K562 (cell line): ENCODE results near the gene VSNL1. TPM values are rescaled to one million over a fixed set of nuclear protein-coding genes. Genes with fewer than 3 reads are reported as not detected.

Source experiments
- ATAC-seq: fragments of 200-7000 bp; cut with Tn5 transposase; 3 replicates; pipeline ENCODE4 v1.9.1; 2020; ENCODE audit warnings: moderate library complexity
- BruUV-seq: library from RNA; stranded (reverse); fragments of 400-500 nt; replicated peaks from 2 replicates; lab custom pipeline; 2021; lab: Mats Ljungman, UMichigan
- CTCF ChIA-PET: fragments of 300-600 bp; formaldehyde crosslinking; extraction: SDS; loops from one replicate; lab custom pipeline; 2021; ENCODE audit warnings: low intra/inter-chr PET ratio; lab: Yijun Ruan, JAX
- POLR2A ChIA-PET: fragments of 300-600, 350-650 bp; sonication (Branson Sonifier 250); formaldehyde crosslinking; extraction: SDS; loops from one replicate; lab custom pipeline; 2021; ENCODE audit warnings: antibody characterized with exemption, inconsistent platforms; lab: Yijun Ruan, JAX
- DNase-seq, 4 experiments: peaks; one replicate each; pipeline versions ENCODE4 v3.0.0 to v3.0.0-alpha.2; 2011 to 2018; ENCODE audit warnings: low spot score in 3 of 4, mixed read lengths in 3 of 4; ENCODE audit errors: extremely low read depth in 1 of 4
- FAIRE-seq: peaks from 2 replicates; lab custom pipeline; 2011; peaks lifted over from hg19 to GRCh38; lab: Jason Lieb, UNC
- H2AFZ ChIP-seq: 2 replicates; pipeline ENCODE4 v1.6.0; 2011; ENCODE audit warnings: low read depth, low read length, control low read depth, inconsistent platforms
- H3K27ac ChIP-seq: fragments of 200-600 bp; 3 replicates; pipeline ENCODE4 v1.8.0; 2011; ENCODE audit warnings: low read depth, mild to moderate bottlenecking, control low read depth, inconsistent platforms, low read length, moderate library complexity, mixed read lengths; ENCODE audit errors: extremely low read depth
- H3K27me3 ChIP-seq, 2 experiments: fragments of 300-600 bp in 1 of 2; 2 replicates in 1 of 2; 3 replicates in 1 of 2; pipeline versions ENCODE4 v1.6.0 to v1.8.0; 2011; ENCODE audit warnings: inconsistent platforms in 2 of 2, low read length in 2 of 2, mild to moderate bottlenecking in 1 of 2, mixed read lengths in 1 of 2, moderate library complexity in 1 of 2; ENCODE audit not compliant: control insufficient read depth in 2 of 2, insufficient read depth in 2 of 2
- H3K36me3 ChIP-seq: fragments of 300-600 bp; 3 replicates; pipeline ENCODE4 v1.8.0; 2011; ENCODE audit warnings: mild to moderate bottlenecking, low read length, inconsistent platforms; ENCODE audit not compliant: control insufficient read depth, insufficient read depth
- H3K4me1 ChIP-seq, 2 experiments: fragments of 200-600 bp in 1 of 2; replicated peaks in 1 of 2; 2 replicates in 1 of 2; 3 replicates in 1 of 2; pipeline versions ENCODE4 v1.5.1 to v1.8.0; 2011; ENCODE audit warnings: inconsistent platforms in 2 of 2, low read length in 2 of 2, mild to moderate bottlenecking in 1 of 2, mixed read lengths in 1 of 2, moderate library complexity in 1 of 2; ENCODE audit not compliant: control insufficient read depth in 2 of 2, insufficient read depth in 2 of 2
- H3K4me2 ChIP-seq: 2 replicates; pipeline ENCODE4 v1.6.1; 2011; ENCODE audit warnings: low read length, control low read depth, inconsistent platforms, mixed read lengths; ENCODE audit not compliant: insufficient read depth
- H3K4me3 ChIP-seq: fragments of 200-600 bp; sonication (generic), shearing (Covaris generic); 2 replicates; pipeline ENCODE4 v1.5.1; 2016; ENCODE audit warnings: control low read depth, inconsistent platforms
- H3K79me2 ChIP-seq: fragments of 200-600 bp; 3 replicates; pipeline ENCODE4 v1.8.0; 2011; ENCODE audit warnings: low read length, inconsistent platforms; ENCODE audit not compliant: control insufficient read depth, insufficient read depth
- H3K9ac ChIP-seq, 2 experiments: 2 replicates each; pipeline versions ENCODE4 v1.6.0 to v1.6.1; 2011; ENCODE audit warnings: low read depth in 2 of 2, low read length in 2 of 2, control low read depth in 1 of 2, inconsistent platforms in 1 of 2, mild to moderate bottlenecking in 1 of 2, mixed read lengths in 1 of 2; ENCODE audit not compliant: insufficient read depth in 1 of 2
- H3K9me1 ChIP-seq: one replicate; pipeline ENCODE4 v1.6.0; 2011; ENCODE audit warnings: inconsistent platforms, mild to moderate bottlenecking, low read length, moderate library complexity; ENCODE audit not compliant: control insufficient read depth, insufficient read depth
- H3K9me3 ChIP-seq: replicated peaks from 2 replicates; pipeline ENCODE4 v1.5.1; 2011; ENCODE audit warnings: low read depth, low read length, inconsistent platforms; ENCODE audit not compliant: control insufficient read depth, insufficient read depth
- H4K20me1 ChIP-seq: replicated peaks from 2 replicates; pipeline ENCODE4 v1.6.1; 2011; ENCODE audit warnings: low read length, inconsistent platforms, mixed read lengths; ENCODE audit not compliant: control insufficient read depth, insufficient read depth
- BRCA1 ChIP-seq, 2 experiments: fragments of 450-650 bp in 1 of 2; sonication (generic) in 1 of 2; formaldehyde crosslinking in 1 of 2; IDR thresholded peaks; 2 replicates each; pipeline versions ENCODE4 v1.5.0 to v1.6.1; 2017 to 2020; ENCODE audit warnings: mild to moderate bottlenecking in 1 of 2, missing genetic modification reagents in 1 of 2
- HCFC1 ChIP-seq: IDR thresholded peaks from 2 replicates; pipeline ENCODE4 v1.6.1; 2012; ENCODE audit warnings: low read depth, low read length, improper control_type of control experiment
- IFI16 ChIP-seq: fragments of 250-450 bp; sonication (Bioruptor Pico); IDR thresholded peaks from 2 replicates; pipeline ENCODE4 v2.1.2; 2022; ENCODE audit warnings: mild to moderate bottlenecking, inconsistent platforms
- KAT8 ChIP-seq: fragments of 450-650 bp; IDR thresholded peaks from 2 replicates; pipeline ENCODE4 v1.6.1; 2016; ENCODE audit warnings: low read depth, mild to moderate bottlenecking
- XRCC4 ChIP-seq: IDR thresholded peaks from one replicate; pipeline ENCODE4 v1.6.1; 2011; ENCODE audit not compliant: insufficient read depth, insufficient read length; ENCODE audit errors: extremely low read depth
- ZC3H11A ChIP-seq: IDR thresholded peaks from 2 replicates; pipeline ENCODE4 v1.6.1; 2012; ENCODE audit warnings: low read depth, low read length, improper control_type of control experiment
- ZNF778 ChIP-seq: fragments of 450-650 bp; formaldehyde crosslinking; IDR thresholded peaks from 2 replicates; pipeline ENCODE4 v1.4.0; 2020; ENCODE audit warnings: mild to moderate bottlenecking, moderate library complexity
- WGBS: fragments of 100-300 bp; shearing (Covaris generic); methylation state at CpG from one replicate; pipeline ENCODE4 v1.1.6; 2016; ENCODE audit warnings: low coverage, mixed read lengths; ENCODE audit not compliant: insufficient coverage; ENCODE audit errors: missing lambda C conversion rate; 5-methylcytosine and 5-hydroxymethylcytosine counted together
- in situ Hi-C: fragments of 300-500 bp; cut with MboI; formaldehyde crosslinking; loops from 4 replicates; pipeline ENCODE4 v1.15.0; 2018; ENCODE audit warnings: inconsistent platforms, mixed read lengths
- intact Hi-C: fragments of 100-400 bp; cut with micrococcal nuclease; formaldehyde crosslinking; loops from 2 replicates; pipeline ENCODE4 v1.14.2; 2022
- polyA plus RNA-seq, 8 experiments: library from polyadenylated mRNA; depleted of rRNA in 4 of 8; stranded (reverse) in 5 of 8; unstranded in 3 of 8; fragments of >200 nt; fragmentation: Nextera tagmentation in 2 of 8; fragmentation: Illumina TruSeq in 1 of 8; extraction: Ambion mirVana in 2 of 8; extraction: Trizol in 1 of 8; gene quantifications; 2 replicates each; pipeline versions ENCODE4 v1.2.1 to v1.2.3, GENCODE V29; 2011 to 2014; ENCODE audit warnings: inconsistent platforms in 1 of 8, missing spikeins in 1 of 8
- total RNA-seq, 7 experiments: library from RNA; depleted of rRNA in 6 of 7; stranded (reverse); fragments of >200 nt in 6 of 7; fragmentation: Illumina TruSeq in 2 of 7; extraction: Trizol in 2 of 7; gene quantifications; 2 replicates each; pipeline versions ENCODE4 v1.2.1 to v1.2.3, GENCODE V29; 2011 to 2021; ENCODE audit warnings: low replicate concordance in 1 of 7
- TF ChIP-seq, protein P1 (sequence below): fragments of 450-650 bp; IDR thresholded peaks from 2 replicates; pipeline ENCODE4 v1.6.1; 2016; ENCODE audit warnings: mild to moderate bottlenecking
- TF ChIP-seq, protein P2 (sequence below), 2 experiments: fragments of 450-650 bp; IDR thresholded peaks; 2 replicates each; pipeline ENCODE4 v1.6.1; 2018; ENCODE audit warnings: mild to moderate bottlenecking in 2 of 2, low read depth in 1 of 2; ENCODE audit not compliant: partially characterized antibody in 2 of 2
- TF ChIP-seq, protein P3 (sequence below): IDR thresholded peaks from 3 replicates; pipeline ENCODE4 v1.6.1; 2011; ENCODE audit warnings: borderline replicate concordance, mild to moderate bottlenecking, moderate library complexity; ENCODE audit not compliant: insufficient read length; ENCODE audit errors: extremely low read depth
- TF ChIP-seq, protein P4 (sequence below): fragments of 450-650 bp; formaldehyde crosslinking; IDR thresholded peaks from 2 replicates; pipeline ENCODE4 v1.4.0; 2020; ENCODE audit warnings: mild to moderate bottlenecking, moderate library complexity

The VSNL1 gene
- total and polyA plus RNA-seq, 9 of the 15 experiments (the other 6 are each of a cell fraction or from before 2014, with no cell fraction given): 0.20 TPM; not detected in 8

DNA sequence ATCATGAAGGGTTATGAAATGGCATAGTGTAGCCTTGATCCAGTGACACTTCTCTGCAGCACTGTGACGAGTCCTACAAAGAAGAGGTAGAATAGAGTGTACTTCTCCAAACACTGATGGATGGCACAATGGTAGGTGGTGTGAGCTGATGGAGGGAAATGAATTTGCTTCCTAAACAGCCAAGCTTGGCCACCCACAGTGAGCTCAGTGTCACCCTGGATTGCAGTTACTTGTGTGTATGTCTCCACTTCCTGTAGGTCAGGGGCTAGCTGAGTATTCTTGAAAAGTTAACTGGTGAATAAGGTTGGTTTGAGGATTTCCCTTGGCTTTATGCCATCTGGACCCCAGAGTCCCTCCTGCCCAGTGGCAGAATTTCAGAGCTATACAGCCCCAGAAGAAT lies 75.9 kb downstream of the VSNL1 start:
- ATAC-seq: no peak
- Histone ChIP-seq H2AFZ (no peak overlapping the region), H4K20me1 (no peaks in the 10 kb centered on the region), H3K4me1 (no peaks in the 10 kb centered on the region), H3K27me3 (peaks cover 8 to 21% of the 10 kb centered on the region in 2 experiments; a peak in 4 of 5 replicates), H3K4me3 (no peak overlapping the region), H3K79me2 (no peaks in the 10 kb centered on the region), H3K27ac (no peak overlapping the region), H3K9ac (no peak overlapping the region), H3K9me1 (no peaks in the 10 kb centered on the region), H3K4me2 (no peak overlapping the region), H3K36me3 (no peaks in the 10 kb centered on the region), H3K9me3 (no peaks in the 10 kb centered on the region)
- 0% methylated on average over 1 of the region's 1 CpG for WGBS
- in situ Hi-C loops (no loop called here), intact Hi-C loops (no loop called here)
- no TSS peak for BruUV-seq
- POLR2A ChIA-PET: no interaction called here
- FAIRE-seq: no peak
- no peak for DNase-seq
- CTCF ChIA-PET: no interaction called here
- no peak for TF ChIP-seq BRCA1 (IDR thresholded peaks at IDR 0.05)
- no peak for TF ChIP-seq BRCA1 (CRISPR knock-in tag; IDR thresholded peaks at IDR 0.05)
- no peak for TF ChIP-seq HCFC1
- no peak for TF ChIP-seq IFI16 (CRISPR knock-in tag)
- no peak for TF ChIP-seq ZNF778 (CRISPR knock-in tag)
- TF ChIP-seq, protein P1, sequence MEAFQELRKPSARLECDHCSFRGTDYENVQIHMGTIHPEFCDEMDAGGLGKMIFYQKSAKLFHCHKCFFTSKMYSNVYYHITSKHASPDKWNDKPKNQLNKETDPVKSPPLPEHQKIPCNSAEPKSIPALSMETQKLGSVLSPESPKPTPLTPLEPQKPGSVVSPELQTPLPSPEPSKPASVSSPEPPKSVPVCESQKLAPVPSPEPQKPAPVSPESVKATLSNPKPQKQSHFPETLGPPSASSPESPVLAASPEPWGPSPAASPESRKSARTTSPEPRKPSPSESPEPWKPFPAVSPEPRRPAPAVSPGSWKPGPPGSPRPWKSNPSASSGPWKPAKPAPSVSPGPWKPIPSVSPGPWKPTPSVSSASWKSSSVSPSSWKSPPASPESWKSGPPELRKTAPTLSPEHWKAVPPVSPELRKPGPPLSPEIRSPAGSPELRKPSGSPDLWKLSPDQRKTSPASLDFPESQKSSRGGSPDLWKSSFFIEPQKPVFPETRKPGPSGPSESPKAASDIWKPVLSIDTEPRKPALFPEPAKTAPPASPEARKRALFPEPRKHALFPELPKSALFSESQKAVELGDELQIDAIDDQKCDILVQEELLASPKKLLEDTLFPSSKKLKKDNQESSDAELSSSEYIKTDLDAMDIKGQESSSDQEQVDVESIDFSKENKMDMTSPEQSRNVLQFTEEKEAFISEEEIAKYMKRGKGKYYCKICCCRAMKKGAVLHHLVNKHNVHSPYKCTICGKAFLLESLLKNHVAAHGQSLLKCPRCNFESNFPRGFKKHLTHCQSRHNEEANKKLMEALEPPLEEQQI: no peak
- no peak for TF ChIP-seq ZC3H11A
- no peak for TF ChIP-seq KAT8
- TF ChIP-seq, protein P2, sequence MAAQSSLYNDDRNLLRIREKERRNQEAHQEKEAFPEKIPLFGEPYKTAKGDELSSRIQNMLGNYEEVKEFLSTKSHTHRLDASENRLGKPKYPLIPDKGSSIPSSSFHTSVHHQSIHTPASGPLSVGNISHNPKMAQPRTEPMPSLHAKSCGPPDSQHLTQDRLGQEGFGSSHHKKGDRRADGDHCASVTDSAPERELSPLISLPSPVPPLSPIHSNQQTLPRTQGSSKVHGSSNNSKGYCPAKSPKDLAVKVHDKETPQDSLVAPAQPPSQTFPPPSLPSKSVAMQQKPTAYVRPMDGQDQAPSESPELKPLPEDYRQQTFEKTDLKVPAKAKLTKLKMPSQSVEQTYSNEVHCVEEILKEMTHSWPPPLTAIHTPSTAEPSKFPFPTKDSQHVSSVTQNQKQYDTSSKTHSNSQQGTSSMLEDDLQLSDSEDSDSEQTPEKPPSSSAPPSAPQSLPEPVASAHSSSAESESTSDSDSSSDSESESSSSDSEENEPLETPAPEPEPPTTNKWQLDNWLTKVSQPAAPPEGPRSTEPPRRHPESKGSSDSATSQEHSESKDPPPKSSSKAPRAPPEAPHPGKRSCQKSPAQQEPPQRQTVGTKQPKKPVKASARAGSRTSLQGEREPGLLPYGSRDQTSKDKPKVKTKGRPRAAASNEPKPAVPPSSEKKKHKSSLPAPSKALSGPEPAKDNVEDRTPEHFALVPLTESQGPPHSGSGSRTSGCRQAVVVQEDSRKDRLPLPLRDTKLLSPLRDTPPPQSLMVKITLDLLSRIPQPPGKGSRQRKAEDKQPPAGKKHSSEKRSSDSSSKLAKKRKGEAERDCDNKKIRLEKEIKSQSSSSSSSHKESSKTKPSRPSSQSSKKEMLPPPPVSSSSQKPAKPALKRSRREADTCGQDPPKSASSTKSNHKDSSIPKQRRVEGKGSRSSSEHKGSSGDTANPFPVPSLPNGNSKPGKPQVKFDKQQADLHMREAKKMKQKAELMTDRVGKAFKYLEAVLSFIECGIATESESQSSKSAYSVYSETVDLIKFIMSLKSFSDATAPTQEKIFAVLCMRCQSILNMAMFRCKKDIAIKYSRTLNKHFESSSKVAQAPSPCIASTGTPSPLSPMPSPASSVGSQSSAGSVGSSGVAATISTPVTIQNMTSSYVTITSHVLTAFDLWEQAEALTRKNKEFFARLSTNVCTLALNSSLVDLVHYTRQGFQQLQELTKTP (IDR thresholded peaks at IDR 0.05; ENCODE audit: low read depth in 1 of 2, partially characterized antibody in 2 of 2): no peak
- TF ChIP-seq, protein P3, sequence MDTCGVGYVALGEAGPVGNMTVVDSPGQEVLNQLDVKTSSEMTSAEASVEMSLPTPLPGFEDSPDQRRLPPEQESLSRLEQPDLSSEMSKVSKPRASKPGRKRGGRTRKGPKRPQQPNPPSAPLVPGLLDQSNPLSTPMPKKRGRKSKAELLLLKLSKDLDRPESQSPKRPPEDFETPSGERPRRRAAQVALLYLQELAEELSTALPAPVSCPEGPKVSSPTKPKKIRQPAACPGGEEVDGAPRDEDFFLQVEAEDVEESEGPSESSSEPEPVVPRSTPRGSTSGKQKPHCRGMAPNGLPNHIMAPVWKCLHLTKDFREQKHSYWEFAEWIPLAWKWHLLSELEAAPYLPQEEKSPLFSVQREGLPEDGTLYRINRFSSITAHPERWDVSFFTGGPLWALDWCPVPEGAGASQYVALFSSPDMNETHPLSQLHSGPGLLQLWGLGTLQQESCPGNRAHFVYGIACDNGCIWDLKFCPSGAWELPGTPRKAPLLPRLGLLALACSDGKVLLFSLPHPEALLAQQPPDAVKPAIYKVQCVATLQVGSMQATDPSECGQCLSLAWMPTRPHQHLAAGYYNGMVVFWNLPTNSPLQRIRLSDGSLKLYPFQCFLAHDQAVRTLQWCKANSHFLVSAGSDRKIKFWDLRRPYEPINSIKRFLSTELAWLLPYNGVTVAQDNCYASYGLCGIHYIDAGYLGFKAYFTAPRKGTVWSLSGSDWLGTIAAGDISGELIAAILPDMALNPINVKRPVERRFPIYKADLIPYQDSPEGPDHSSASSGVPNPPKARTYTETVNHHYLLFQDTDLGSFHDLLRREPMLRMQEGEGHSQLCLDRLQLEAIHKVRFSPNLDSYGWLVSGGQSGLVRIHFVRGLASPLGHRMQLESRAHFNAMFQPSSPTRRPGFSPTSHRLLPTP: no peak
- no peak for TF ChIP-seq XRCC4
- TF ChIP-seq, protein P4, sequence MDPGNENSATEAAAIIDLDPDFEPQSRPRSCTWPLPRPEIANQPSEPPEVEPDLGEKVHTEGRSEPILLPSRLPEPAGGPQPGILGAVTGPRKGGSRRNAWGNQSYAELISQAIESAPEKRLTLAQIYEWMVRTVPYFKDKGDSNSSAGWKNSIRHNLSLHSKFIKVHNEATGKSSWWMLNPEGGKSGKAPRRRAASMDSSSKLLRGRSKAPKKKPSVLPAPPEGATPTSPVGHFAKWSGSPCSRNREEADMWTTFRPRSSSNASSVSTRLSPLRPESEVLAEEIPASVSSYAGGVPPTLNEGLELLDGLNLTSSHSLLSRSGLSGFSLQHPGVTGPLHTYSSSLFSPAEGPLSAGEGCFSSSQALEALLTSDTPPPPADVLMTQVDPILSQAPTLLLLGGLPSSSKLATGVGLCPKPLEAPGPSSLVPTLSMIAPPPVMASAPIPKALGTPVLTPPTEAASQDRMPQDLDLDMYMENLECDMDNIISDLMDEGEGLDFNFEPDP (CRISPR knock-in tag): no peak
